NCI-H2171 (cell line): ENCODE results near the gene DDN.

Experiments
- DNase-seq: peaks from one replicate; lab custom pipeline; 2025; lab: John Stamatoyannopoulos, UW

Gene DDN

GRCh38 chr12:49031573-49032161 lies 32.5 kb upstream of the DDN start:
- no peak for DNase-seq

- no peak for DNase-seq
Measured at GRCh38 chr12:49030714-49031572, 31.8 kb upstream of the DDN start.

- DNase-seq: no peak
Measured at GRCh38 chr12:49030119-49030518, 30.9 kb upstream of the DDN start.

- no peak for DNase-seq
Measured at GRCh38 chr12:49028666-49029275, 29.6 kb upstream of the DDN start.

GRCh38 chr12:49027846-49028555 lies 28.8 kb upstream of the DDN start:
- no peak for DNase-seq

- no peak for DNase-seq
Measured at GRCh38 chr12:49026678-49027480, 27.7 kb upstream of the DDN start.

- DNase-seq: no peak
Measured at GRCh38 chr12:49026101-49026500, 26.9 kb upstream of the DDN start.

GRCh38 chr12:49025463-49025862 lies 26.3 kb upstream of the DDN start:
- DNase-seq: no peak

GRCh38 chr12:49024543-49024942 lies 25.4 kb upstream of the DDN start:
- DNase-seq: no peak

GRCh38 chr12:49023812-49024211 lies 24.6 kb upstream of the DDN start:
- DNase-seq: no peak

- DNase-seq: no peak
Measured at GRCh38 chr12:49022558-49023178, 23.5 kb upstream of the DDN start.

- DNase-seq: no peak
Measured at GRCh38 chr12:49021292-49021915, 22.2 kb upstream of the DDN start.

GRCh38 chr12:49020441-49020840 lies 21.3 kb upstream of the DDN start:
- no peak for DNase-seq

- DNase-seq: no peak
Measured at GRCh38 chr12:49019443-49020324, 20.5 kb upstream of the DDN start.

- DNase-seq: no peak
Measured at GRCh38 chr12:49019120-49019430, 19.9 kb upstream of the DDN start.

- DNase-seq: peak; percentile 96
Measured at GRCh38 chr12:49018261-49019119, 19.3 kb upstream of the DDN start, which contains the start of gene PRKAG1. PRKAG1 (minus strand) TSS chr12:49018776; CDS start chr12:49018740, 36 bp downstream.

- DNase-seq: no peak
Measured at GRCh38 chr12:49017891-49018260, 18.7 kb upstream of the DDN start.

GRCh38 chr12:49015196-49015595 lies 16.0 kb upstream of the DDN start:
- DNase-seq: no peak

- DNase-seq: no peak
Measured at GRCh38 chr12:49014547-49014946, 15.4 kb upstream of the DDN start.
